CD4-positive, alpha-beta T cell treated with Interleukin-6 for 4 hours (primary cell): ENCODE measurements around the gene TBC1D14.

Experiments used
- DNase-seq: peaks from one replicate; pipeline ENCODE4 v3.0.0-alpha.2; 2020; ENCODE audit warnings: mixed read lengths

Gene TBC1D14, protein sequence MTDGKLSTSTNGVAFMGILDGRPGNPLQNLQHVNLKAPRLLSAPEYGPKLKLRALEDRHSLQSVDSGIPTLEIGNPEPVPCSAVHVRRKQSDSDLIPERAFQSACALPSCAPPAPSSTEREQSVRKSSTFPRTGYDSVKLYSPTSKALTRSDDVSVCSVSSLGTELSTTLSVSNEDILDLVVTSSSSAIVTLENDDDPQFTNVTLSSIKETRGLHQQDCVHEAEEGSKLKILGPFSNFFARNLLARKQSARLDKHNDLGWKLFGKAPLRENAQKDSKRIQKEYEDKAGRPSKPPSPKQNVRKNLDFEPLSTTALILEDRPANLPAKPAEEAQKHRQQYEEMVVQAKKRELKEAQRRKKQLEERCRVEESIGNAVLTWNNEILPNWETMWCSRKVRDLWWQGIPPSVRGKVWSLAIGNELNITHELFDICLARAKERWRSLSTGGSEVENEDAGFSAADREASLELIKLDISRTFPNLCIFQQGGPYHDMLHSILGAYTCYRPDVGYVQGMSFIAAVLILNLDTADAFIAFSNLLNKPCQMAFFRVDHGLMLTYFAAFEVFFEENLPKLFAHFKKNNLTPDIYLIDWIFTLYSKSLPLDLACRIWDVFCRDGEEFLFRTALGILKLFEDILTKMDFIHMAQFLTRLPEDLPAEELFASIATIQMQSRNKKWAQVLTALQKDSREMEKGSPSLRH

DNA sequence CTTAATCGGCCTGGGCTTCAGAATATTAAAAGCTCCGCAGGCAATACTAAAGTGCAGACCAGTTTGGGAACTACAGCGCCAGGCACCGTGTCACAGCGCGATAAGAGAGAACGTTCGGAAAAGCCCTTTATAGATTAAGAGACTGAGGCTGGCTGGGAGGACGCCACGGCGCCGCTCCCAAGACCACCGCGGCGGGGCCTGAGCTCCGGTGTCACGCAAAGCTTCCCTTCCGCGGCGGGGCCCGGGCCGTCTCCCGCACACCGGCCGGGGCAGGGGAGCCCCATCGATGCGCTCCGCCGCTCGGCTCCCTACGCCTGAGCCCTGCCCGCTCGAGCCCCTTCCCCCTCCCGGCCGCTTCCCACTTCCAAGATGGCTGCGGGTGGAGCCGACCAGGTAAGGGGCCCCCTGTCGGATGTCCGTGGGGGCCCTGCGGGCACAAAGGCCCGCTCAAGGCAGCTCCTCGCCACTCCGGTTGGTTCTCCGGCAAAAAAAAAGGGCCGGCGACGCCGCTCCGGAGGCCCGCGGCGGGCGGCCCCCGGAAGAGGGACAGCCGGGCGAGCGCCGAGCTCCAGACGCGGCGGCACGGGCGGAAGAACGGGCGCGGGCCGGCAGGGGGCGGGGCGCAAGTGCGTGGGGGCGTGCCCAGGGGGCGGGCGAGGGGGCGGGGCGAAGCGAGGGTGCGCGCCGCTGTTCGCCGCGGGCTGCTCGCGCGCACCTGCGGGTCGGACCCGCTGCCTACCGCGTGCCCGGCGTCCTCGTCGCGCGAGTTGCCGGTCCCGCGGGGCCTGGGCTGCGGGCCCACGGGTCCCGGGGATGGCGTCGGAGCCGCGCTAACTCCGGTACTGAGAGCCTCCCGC is at the start of gene TBC1D14:
Gene TBC1D14 (plus strand): TSS at position 714 of the 857 bp plus-strand sequence. CDS start 13,564 bp downstream, outside the sequence.
- peak; percentile 90 for DNase-seq

DNA sequence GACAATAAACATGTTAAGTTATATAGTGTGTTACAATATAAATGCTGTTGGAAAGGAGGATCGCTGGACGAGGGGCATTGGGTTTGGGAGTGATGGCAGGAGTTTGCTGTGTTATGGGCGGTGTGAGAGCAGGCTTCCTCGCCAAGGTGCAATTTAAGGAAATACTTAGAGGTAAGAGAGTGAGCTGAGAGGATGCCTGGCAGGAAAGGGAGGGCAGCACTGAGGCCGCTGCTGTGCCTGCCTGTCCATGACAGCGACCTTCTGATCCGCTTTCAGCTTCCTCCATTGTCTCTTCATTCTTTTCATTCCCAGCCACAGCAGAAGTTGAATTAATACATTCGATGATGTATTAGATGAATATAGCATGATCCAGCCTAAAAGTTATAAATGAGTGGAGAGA is 41.2 kb upstream of the TBC1D14 start:
- no peak for DNase-seq

DNA sequence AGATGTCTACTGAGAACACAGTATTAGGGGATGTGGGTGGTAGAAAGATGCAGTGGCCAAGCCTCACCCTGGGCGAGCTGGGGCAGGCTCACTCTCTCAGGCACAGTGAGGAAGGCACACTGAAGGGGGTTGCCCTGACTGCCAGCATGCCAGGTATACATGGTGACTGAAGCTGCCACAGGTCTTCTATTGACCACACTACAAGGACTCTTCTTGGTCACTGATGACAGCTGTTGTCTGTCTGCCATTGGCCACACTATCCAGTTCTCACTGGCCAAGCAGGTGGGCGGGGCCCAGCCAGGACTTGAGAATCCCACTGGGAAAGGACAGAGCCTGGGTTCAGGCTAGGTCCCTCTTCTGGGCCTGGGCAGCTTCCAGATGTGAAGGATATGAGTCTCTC is 39.7 kb upstream of the TBC1D14 start:
- DNase-seq: no peak

DNA sequence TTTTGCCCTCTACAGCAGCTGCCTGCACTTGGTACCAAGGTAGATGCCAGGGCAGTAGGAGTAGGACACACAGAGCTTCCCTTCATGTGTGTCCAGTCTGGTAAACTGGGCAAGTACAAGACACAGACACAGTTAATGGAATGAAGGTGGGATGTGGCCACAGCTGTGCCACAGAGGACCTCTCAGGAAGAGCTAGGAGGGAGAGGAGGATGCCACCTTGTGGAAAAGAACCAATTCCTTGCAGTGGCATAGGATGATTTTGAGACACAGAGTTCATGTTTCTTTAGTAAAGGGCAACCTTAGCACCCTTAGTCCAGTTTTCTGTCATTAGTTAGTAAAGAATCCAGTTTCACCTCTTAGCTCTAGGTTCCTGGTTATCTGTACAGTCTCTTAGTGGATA is 36.3 kb upstream of the TBC1D14 start:
- DNase-seq: no peak

DNA sequence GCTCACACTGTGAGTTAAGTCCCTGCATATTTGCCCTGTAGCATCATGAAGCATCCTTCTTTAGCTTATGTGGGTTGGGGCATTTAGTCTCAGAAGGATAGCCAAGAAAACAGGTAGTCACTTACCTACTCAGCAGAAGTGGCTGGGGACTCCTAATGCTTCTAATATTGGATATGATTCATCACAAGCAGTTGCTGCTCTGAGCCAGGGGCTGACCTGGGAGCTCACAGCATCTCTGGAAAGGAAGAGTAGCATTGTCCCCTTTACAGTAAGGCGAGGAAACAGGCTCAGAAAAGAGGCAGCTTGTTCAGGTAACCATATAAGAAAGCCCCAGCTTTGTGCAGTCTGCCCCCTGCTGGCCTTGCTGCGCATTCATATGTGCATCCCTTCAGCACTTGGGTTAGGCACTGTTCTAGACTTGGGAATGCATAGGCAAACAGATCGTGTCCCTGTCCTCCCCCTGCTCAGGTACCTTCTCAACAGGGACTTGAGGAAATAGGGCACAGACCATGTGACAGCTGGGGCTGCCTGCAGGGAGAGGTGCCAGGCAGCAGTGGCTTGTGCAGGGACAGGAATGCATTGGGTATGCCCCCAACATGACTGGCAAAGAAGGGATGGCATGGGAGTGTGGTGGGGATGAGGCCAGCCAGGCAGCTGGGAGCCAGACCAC is 35.7 kb upstream of the TBC1D14 start:
- peak; percentile 87 for DNase-seq

DNA sequence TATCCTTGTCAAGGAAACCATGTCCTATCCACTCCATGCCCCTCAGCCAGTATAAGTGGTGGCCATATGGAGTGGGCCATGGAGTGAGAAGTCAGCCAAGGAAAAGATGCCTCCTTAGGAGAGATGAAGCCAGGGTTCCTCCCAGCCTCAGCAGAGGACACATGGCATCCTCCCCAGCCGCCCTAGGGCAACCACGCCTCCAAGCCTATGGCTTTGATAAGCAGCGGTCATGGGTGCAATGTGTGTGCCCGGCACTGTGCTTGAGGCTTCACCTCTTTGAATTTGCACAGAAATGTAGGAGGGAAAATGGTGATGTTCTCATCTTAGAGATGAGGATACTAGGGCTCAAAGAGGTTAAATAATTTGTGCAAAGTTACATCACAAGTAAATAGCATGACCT is 34.6 kb upstream of the TBC1D14 start:
- DNase-seq: no peak

DNA sequence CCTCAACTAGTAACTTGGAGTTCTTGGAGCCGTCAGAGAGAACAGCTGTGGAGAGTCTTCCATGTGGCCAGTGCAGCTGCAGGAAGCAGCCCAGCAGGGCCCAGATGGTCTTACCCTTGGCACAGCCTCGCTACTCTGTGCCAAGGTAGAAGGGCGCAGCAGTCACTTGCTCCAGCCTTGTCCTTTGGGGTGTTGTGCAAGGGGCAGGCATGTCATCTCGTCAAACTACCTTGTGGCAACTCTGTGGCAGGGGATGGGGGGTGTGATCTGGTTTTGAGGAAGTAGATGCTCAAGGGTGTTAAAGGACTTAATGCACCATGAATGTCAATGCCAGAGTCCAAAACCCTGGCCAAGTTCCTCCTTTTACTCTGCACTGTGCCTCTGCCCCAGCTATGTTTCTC is 34.2 kb upstream of the TBC1D14 start:
- no peak for DNase-seq

DNA sequence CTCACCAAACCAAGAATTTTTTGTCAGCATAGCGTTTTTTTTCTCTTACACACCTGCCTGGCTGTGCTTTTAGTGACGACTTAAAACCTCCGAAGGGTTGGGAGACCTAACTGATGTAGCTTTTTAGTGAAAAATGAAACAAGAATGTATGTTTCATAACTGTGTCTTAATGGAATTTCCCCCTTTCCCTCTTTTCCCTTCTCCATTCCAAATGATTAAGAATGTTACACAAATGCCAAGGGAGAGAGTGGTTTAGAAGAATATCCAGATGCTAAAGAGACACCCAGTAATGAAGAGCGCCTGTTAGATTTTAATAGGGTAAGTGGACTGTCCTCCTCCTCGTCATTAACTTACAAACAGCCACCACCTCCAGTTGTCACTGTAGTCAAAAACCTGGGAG is 33.2 kb upstream of the TBC1D14 start:
- no peak for DNase-seq

DNA sequence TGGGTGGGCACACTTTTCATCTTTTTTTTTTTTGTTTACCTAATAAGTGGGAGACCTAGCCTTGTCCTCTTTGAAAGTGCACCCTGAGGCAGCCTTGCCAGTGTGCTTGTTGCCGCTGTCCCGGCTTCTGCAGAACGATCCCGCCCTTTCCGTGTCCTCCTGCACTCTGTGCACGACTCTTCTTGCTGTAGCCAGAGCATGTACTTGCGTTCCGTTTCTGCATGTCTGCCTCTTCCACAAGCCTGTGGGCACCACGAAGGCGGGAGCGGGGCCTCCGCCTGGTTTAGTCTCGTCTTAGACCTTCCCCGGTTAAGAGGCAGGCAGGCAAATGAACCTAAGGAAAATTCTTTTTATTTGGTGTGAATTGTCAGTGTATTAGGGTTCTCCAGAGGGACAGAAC is 32.6 kb upstream of the TBC1D14 start:
- no peak for DNase-seq

DNA sequence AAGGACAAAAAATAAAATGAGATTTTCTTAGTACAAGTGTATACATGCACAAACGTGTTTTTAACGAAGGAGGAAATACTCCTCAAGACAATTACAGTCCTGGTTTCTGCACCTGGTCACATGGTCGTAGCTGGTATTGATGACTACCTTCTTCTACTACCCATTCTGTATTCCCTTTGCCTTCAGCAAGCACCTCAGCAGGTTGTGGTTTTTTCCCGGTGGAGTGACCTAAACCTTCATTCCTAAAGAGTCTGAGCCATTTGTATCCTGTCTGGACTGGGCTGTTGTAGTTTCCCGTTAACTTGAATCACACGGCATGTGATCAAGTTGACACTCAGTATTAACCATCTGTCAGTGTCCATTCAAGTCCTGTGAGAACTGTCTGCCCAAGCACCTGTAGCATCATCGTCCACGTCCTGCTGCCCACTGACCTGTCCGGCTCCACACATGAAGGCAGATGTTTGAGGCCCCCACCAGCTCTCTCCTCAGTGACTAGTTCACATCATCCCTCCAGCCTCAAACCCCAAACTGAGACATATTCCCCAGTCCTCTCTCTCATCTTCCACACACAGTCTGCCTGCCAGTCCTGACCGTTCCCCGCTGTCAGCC is 31.1 kb upstream of the TBC1D14 start:
- no peak for DNase-seq

DNA sequence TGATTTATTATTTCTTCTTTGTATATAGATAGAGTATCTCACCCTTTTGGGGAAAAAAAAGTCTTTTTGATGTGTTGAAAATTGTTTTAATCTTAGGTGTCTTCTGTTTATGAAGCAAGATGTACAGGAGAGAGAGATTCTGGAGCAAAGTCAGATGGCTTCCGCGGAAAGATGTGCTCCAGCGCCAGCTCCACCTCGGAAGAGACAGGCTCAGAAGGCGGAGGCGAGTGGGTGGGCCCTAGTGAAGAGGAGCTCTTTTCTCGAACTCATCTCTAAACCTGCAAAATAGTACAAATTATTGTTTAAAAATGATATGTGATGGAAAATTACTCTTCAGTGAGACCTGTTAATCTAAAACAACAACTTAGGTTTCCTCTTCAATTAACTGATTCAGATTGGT is 28.9 kb upstream of the TBC1D14 start:
- DNase-seq: no peak

DNA sequence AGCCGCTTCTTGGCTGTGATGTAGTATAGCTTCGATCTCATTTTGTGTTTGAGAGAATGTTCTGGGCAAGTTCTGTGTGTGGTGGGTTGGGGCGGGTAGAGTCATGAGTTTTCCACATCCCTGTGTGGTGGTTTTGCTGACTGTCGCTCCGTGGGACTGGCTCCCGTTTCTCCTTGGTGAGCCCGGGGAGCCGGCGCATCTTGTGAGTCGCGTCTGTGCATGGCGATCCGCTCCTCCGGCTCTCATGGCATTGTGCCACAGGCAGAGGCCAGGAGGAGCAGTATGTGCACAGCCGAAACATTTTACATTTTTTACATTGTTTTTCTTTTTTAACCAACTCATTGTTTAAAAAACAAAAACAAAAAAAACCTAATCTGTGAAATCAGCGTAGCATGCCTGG is 27.7 kb upstream of the TBC1D14 start:
- no peak for DNase-seq

DNA sequence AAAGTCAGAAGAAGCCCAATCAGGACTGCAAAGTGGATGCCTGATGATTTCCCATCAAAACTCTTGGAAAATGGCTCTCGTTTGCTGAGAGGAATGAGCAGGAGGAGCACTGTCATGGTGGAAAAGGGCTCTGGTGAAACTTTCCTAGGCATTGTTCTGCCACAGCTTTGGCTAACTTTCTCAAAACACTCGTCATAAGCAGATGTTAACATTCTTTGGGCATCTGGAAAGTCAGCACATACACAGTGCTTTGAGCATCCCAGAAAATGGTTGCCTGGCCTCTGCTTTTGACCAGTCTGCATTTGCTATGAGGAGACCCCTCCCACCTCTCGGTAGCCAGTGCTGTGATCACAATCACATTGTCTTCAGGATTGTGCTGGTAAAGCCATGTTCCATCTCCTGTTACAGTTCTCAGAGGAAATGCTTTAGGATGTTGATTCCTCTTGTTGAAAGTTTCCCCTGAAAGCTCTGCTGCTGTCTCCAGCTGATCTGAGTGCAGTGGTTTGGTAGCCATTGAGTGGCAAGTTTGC is 25.2 kb upstream of the TBC1D14 start:
- DNase-seq: no peak

DNA sequence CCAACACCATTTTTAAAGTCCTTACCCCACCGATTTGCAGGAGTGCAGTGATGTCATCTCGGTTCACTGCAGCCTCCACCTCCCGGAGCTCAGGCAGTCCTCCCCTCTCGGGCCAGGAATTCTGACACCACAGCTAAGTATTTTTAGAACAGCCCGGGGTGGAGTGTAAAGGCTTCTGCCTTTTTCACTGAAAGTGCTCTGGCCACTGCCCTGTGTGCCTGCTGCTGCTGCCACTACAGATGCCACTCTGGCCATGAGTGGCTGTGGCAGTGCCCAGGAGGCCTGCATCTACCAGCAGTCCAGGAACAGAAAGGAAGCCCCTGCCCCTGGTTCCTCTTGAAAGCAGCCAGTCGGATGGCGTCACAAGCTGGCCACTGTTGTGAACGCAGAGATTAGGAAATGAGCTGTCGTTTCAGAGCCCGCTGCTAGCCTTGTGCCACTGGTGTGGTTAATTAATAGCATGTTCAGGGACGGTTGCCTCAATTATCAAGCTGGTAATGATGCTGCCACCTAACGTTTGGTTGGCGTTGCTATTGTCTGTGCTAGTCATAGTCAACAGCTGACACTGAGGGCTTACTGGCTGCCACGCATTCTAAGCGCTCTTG is 23.6 kb upstream of the TBC1D14 start:
- no peak for DNase-seq

DNA sequence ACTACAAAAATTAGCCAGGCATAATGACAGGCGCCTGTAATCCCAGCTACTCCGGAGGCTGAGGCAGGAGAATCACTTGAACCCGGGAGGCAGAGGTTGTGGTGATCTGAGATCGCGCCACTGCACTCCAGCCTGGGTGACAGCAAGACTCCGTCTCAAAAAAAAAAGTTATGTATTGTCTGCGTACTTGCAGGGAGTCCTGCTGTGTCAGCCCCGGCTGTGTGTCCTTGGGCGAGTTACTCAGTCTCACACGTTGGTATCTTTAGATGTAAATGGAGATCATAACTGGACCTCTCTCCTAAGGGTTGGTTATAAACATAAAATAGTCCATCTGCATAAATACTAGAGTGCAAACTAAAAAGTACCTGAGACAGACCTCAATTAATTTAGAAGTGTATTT is 22.7 kb upstream of the TBC1D14 start:
- no peak for DNase-seq

DNA sequence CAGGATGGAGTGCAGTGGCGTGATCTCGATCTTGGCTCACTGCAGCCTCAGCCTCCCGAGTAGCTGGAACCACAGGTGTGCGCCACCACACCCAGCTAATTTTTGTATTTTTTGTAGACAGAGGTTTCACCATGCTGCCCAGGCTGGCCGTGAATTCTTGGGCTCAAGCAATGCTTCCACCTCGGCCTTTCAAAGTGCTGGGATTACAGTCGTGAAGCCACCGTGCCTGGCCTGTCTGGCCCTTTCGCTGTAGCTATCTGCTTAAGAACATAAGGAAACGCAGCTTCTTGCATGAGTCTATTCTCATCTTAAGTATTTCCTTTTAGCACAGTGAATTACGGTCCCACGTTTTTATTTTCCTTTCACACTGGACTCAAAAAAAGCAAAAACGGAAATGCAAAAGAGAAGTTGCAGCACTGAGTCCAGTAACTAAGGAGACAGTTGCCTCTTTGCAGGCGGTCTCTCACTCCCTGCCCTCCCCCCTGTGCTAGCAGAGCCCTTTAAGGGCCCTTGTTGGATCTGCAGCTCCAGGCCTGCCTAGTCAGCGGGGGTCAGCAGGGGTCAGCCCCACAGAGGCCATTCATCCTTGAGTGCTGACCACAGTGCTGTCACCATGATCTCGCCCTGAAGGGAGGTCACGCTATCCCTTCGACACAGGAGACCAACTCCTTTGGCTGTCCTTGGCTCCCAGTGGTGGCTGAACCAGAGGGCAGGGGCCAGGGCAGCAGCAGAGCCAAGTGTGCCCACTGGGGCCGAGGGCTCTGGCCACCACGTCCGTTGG is 21.8 kb upstream of the TBC1D14 start:
- DNase-seq: no peak

DNA sequence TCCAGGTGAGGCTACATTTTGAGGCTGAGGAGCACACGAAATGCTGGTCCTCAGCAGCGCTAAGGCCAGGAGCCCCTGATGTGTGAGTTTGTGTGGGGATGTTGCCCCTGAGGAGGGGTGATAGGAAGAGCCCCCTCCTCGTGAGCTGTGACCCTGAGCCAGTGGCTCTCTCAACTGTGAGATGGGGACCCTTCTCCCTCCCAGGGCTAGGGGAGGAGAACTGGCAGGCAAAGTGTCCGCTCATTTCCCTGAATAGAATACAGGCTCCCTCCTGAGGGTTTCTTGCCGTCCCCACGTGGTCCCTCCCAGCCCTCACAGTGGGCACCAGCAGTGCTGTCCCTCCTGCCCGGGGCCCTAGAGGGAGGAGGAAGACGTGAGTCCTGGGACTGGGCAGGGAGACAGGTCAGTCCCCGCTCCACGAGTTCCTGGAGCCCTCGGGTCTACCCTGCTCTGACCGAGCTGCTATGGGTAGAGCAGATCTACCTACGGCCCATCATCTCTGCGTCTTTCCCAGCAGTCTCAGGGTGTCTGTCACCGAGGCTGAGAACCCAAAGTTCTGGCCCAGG is 21.0 kb upstream of the TBC1D14 start:
- DNase-seq: no peak

DNA sequence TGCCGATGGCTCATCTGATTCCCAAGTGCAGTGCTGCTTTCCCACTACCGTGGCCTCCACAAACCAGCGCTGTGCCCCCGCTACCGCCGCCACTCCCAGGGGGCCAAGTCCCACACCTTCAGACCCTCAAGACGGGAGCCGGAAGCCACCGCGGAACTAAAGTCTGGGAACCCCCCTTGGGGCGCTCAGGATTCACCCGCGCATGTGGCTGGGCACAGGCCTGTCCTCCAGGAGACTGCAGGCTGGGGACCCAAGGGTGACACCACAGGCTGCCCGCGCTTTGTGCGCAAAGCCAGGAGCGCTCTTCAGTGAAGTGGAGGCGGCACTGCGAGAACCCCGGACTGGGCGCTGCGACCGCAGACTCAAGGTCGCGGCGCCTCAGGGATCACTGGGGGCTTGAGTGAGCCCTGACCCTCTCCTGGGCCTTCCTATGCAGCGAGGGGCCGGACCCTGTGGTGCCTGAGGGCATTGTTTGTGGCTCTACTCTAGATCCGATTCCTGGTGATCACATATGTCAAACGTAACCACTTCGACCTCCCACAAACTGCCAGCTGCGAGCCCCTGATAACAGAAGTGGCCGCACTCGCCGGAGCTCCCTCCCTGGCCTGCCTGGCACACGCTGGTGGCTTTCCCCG is 20.4 kb upstream of the TBC1D14 start:
- no peak for DNase-seq

DNA sequence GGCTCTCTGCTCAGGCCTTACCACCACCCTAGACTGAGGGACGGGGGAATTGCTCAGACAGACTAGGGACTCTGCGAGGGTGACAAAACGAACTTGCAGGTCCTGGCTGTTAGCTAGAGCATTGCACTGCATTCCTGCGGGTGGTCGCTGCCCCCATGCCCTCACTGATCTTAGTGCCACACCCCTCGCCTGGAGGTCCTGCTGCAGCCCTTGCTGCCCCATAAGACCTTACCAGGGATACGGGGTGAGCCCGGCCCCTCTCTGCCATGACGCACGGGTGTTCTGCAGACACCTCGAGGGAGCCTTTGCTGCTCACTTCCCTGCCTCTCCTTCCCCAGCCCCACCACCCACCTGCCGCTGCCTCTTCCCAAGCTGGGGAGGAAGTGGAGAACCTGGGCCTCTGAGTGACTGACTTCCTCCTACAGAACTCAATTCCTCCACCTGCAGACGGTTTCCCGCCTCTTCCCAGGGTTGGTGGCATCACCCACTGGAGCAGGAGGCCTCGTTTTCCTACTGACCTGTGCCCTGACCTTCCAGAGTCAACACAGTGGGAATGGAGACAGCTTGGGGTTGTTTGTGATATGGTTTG is 19.8 kb upstream of the TBC1D14 start:
- DNase-seq: no peak

DNA sequence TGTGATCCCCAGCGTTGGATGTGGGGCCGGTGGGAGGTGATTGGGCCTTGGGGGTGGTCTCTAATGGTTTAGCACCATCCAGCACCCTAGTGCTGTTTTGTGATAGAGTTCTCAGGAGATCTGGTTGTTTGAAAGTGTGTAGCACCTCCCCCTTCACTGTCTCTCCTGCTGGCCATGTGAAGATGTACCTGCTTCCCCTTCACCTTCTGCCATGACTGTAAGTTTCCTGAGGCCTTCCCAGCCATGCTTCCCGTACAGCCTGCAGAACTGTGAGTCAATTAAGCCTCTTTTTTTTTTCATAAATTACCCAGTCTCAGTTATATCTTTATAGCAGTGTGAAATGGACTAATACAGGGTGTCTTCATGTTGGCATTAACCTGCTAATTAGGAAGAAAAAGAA is 19.3 kb upstream of the TBC1D14 start:
- no peak for DNase-seq
